ENCODE results near the gene MRPS25. TPM values are rescaled to one million over a fixed set of nuclear protein-coding genes. Genes with fewer than 3 reads are reported as not detected.

Gene MRPS25
- total RNA-seq, 1 donor, result 21.3 TPM

Other genes with a start within 250 kb of the MRPS25 start
- gene FGD5, start 246.4 kb downstream of the MRPS25 start, total RNA-seq, result 21.8 TPM
- 36.6 TPM for gene NR2C2, start 117.7 kb downstream of the MRPS25 start, total RNA-seq
- 12.4 TPM for gene RBSN, start 33.8 kb upstream of the MRPS25 start, total RNA-seq
- 25.6 TPM for gene CAPN7, start 140.9 kb upstream of the MRPS25 start, total RNA-seq